Tibial artery (tissue), 4 donors: ENCODE results near the gene HPGD.

Source experiments
- DNase-seq, 2 donors: peaks; one replicate each; pipeline ENCODE4 v3.0.0-alpha.2; 2019
- H3K27ac ChIP-seq, 2 donors: fragments of 200-600 bp; sonication (generic) in 1 of 2; 1 replicate in 1 of 2; 2 replicates in 1 of 2; pipeline ENCODE4 v1.5.1; 2018 to 2019; ENCODE audit warnings: mild to moderate bottlenecking in 1 of 2
- H3K27me3 ChIP-seq, 2 donors: fragments of 200-600 bp; sonication (generic) in 1 of 2; one replicate each; pipeline versions ENCODE4 v1.5.1 to v1.6.0; 2016 to 2019
- H3K36me3 ChIP-seq, 3 donors: fragments of 200-600 bp; sonication (generic) in 2 of 3; one replicate each; pipeline ENCODE4 v1.5.1; 2016 to 2019; ENCODE audit warnings: mild to moderate bottlenecking in 2 of 3
- H3K4me1 ChIP-seq, 4 donors: fragments of 200-600 bp; sonication (generic) in 2 of 4; 1 replicate in 3 of 4; 2 replicates in 1 of 4; pipeline ENCODE4 v1.5.1; 2016 to 2019
- H3K4me3 ChIP-seq, 2 donors: fragments of 200-600 bp; sonication (generic) in 1 of 2; 1 replicate in 1 of 2; 2 replicates in 1 of 2; pipeline ENCODE4 v1.5.1; 2018 to 2019; ENCODE audit warnings: mild to moderate bottlenecking in 2 of 2
- H3K9me3 ChIP-seq, 3 donors: fragments of 200-600 bp; sonication (generic) in 1 of 3; one replicate each; pipeline ENCODE4 v1.5.1; 2016 to 2019
- intact Hi-C: fragments of 100-400 bp; cut with DNase I; formaldehyde crosslinking; loops from one replicate; pipeline ENCODE4 v1.15.0; 2023; ENCODE audit warnings: low total_unique reads
- TF ChIP-seq, protein P1 (sequence below), 2 experiments: fragments of 200-600 bp in 1 of 2; fragments of 450-650 bp in 1 of 2; IDR thresholded peaks; one replicate each; pipeline ENCODE4 v1.5.1; 2017 to 2019; ENCODE audit warnings: antibody characterized with exemption in 2 of 2, mild to moderate bottlenecking in 1 of 2, moderate library complexity in 1 of 2

The HPGD gene

DNA sequence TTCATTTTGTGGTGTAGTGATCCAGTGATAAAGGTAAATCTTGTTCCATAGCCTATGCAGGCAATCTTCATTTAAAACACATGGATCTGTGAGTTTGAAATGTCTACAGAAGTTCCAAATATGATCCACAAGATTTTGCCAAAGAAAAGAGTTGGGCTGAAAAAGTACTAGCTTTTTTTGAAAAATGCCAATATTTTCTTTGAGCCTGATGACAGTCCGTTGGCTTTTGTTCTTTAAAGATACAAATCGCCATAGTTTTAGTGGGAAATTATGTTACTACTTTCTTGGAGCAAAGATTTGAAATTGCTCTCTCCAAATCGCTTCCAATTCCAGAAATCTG lies 71.5 kb downstream of the HPGD start:
- H3K36me3 ChIP-seq, result no peaks in the 10 kb centered on the region
- DNase-seq, result no peak
- intact Hi-C loops, result no loop called here
- TF ChIP-seq, protein P1, sequence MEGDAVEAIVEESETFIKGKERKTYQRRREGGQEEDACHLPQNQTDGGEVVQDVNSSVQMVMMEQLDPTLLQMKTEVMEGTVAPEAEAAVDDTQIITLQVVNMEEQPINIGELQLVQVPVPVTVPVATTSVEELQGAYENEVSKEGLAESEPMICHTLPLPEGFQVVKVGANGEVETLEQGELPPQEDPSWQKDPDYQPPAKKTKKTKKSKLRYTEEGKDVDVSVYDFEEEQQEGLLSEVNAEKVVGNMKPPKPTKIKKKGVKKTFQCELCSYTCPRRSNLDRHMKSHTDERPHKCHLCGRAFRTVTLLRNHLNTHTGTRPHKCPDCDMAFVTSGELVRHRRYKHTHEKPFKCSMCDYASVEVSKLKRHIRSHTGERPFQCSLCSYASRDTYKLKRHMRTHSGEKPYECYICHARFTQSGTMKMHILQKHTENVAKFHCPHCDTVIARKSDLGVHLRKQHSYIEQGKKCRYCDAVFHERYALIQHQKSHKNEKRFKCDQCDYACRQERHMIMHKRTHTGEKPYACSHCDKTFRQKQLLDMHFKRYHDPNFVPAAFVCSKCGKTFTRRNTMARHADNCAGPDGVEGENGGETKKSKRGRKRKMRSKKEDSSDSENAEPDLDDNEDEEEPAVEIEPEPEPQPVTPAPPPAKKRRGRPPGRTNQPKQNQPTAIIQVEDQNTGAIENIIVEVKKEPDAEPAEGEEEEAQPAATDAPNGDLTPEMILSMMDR (IDR thresholded peaks at IDR 0.05), result no peak
- H3K9me3 ChIP-seq, result no peaks in the 10 kb centered on the region
- H3K27me3 ChIP-seq, result no peaks in the 10 kb centered on the region
- peaks cover 0 to 38% (median 10%) of the 10 kb centered on the region in 4 donors for H3K4me1 ChIP-seq
- H3K4me3 ChIP-seq, result no peak overlapping the region
- H3K27ac ChIP-seq, result peak overlapping the region in 1 of 2 donors; percentile 47

DNA sequence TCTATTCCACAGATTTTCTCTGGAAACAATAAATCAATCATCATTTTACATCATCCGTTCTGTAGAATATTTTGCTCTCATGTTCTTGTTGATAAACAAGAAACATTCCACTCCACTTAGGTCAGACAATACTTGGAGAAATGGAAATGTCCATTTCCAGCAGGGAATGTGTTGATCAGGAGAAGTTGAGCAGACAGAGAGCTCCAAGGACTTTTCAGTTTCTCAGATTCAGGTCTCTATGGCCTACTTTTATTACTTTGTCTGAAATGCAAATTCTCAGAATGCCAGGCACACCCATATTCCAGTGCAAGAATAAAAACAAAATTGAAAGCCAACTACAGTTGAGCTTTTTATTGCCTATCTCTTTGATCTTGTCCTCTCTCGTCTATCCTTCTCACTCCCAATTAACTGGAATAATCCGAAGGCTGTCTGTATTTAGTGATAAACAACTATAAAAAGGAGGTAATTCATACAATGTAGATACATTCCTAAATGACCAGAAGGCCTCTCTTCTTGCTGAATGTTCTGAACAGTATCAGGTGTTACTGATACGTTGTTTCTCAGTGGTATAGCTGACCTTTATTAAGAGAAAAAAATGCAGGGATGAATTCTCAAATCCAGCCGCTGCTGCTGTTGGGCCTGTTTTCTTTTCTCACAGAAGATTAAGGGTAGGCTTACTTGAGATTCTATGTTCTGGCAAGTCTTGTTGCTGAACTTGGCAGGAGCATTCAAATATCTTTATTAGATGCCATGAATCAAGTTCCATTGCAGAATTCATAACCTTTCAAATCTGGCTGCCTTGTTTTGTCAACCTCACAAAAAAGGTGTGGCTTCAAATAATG lies 72.1 kb downstream of the HPGD start:
- intact Hi-C loops, result no loop called here
- H3K27me3 ChIP-seq, result no peaks in the 10 kb centered on the region
- no peak overlapping the region for H3K4me3 ChIP-seq
- no peaks in the 10 kb centered on the region for H3K9me3 ChIP-seq
- no peak for DNase-seq
- peaks cover 0 to 38% (median 10%) of the 10 kb centered on the region in 4 donors for H3K4me1 ChIP-seq
- no peaks in the 10 kb centered on the region for H3K36me3 ChIP-seq
- TF ChIP-seq, protein P1 (IDR thresholded peaks at IDR 0.05), result no peak
- H3K27ac ChIP-seq, result peak overlapping the region; percentile 37 to 47

DNA sequence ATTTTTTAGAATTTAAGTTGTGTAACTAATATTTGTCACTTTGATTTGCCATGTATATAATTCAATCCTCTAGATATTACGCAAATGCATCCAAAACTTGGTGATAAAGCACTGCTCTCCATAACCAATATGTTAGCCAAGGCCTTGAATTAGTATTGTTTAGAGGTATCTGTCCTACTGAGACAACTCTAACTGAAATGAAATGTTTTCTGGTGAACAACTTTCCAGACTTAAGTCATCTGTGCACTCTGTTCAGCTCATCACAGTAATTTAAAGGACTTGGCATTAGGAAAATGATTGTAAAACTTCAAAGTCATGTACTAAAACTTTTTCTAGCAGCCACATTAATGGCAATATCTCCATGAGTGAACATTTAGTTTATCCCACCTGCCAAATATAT lies 73.1 kb downstream of the HPGD start:
- H3K36me3 ChIP-seq, result no peaks in the 10 kb centered on the region
- TF ChIP-seq, protein P1 (IDR thresholded peaks at IDR 0.05), result no peak
- H3K27me3 ChIP-seq, result no peaks in the 10 kb centered on the region
- no peak overlapping the region for H3K4me3 ChIP-seq
- H3K9me3 ChIP-seq, result no peaks in the 10 kb centered on the region
- DNase-seq, result no peak
- H3K27ac ChIP-seq, result no peak overlapping the region
- intact Hi-C loops, result no loop called here
- peaks cover 0 to 38% (median 10%) of the 10 kb centered on the region in 4 donors for H3K4me1 ChIP-seq

DNA sequence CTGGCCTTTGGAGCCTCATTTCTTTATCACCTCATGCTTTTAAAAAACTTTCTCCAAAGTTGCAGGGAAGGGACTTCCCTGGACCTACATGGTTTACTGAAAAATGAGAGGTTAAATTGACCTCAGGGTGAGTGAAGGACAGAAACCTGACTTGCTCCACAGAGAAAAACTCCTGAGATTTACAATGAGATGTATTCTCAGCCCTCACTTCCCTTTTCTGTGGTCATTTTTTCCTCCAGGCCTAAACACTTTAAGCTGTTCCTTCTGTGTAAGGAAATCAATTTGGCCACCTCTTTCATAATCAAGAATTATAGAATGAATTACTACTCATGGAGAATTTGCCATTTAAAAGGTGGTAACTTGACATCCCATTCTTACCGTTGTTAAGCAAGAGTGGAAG lies 77.9 kb downstream of the HPGD start:
- no peaks in the 10 kb centered on the region for H3K36me3 ChIP-seq

More for the DNA sequence above, 77.9 kb downstream of the HPGD start:
- Histone ChIP-seq H3K9me3 (no peaks in the 10 kb centered on the region), H3K4me1 (peaks cover 0 to 12% (median 4%) of the 10 kb centered on the region in 4 donors), H3K4me3 (no peak overlapping the region), H3K27ac (no peak overlapping the region), H3K27me3 (no peaks in the 10 kb centered on the region)
- intact Hi-C loops, result no loop called here
- no peak for DNase-seq
- TF ChIP-seq, protein P1 (IDR thresholded peaks at IDR 0.05), result no peak
